ENCODE data around the gene SGTA. TPM values are rescaled to one million over a fixed set of nuclear protein-coding genes. Genes with fewer than 3 reads are reported as not detected.
"Not testable (repeated sequence)": the region's sequence is repeated elsewhere in the genome, so short reads cannot be mapped to it uniquely, and the experiment has no call there.

The SGTA gene
- polyA plus RNA-seq (ENCODE audit: insufficient read length), result 52.4 TPM
- long read RNA-seq, donor 1, transcript SGTA-201 (12 exons, 2,330 nt), result major isoform, 10 of 52 reads
- long read RNA-seq, donor 1, partial matches to known transcripts, result 40 of 52 reads
- long read RNA-seq, donor 1, other reads (novel, unspliced or antisense), result 0 of 52 reads
- long read RNA-seq, donor 2, transcript SGTA-201 (12 exons, 2,330 nt), result major isoform, 15 of 51 reads
- long read RNA-seq, donor 2, partial matches to known transcripts, result 36 of 51 reads
- long read RNA-seq, donor 2, other reads (novel, unspliced or antisense), result 0 of 51 reads
- long read RNA-seq, donor 3, transcript SGTA-201 (12 exons, 2,330 nt), result major isoform, 9 of 17 reads
- long read RNA-seq, donor 3, partial matches to known transcripts, result 7 of 17 reads
- long read RNA-seq, donor 3, other reads (novel, unspliced or antisense), result 0 of 17 reads
- long read RNA-seq, donor 4, partial matches to known transcripts, result 0 of 1 reads
- long read RNA-seq, donor 4, other reads (novel, unspliced or antisense), result 0 of 1 reads
- long read RNA-seq, donor 5, transcript SGTA-201 (12 exons, 2,330 nt), result major isoform, 20 of 27 reads
- long read RNA-seq, donor 5, partial matches to known transcripts, result 6 of 27 reads
- long read RNA-seq, donor 5, other reads (novel, unspliced or antisense), result 0 of 27 reads
- long read RNA-seq, donor 6, transcript SGTA-201 (12 exons, 2,330 nt), result major isoform, 18 of 68 reads
- long read RNA-seq, donor 6, partial matches to known transcripts, result 50 of 68 reads
- long read RNA-seq, donor 6, other reads (novel, unspliced or antisense), result 0 of 68 reads
- long read RNA-seq, donor 7, transcript SGTA-201 (12 exons, 2,330 nt), result major isoform, 16 of 60 reads
- long read RNA-seq, donor 7, partial matches to known transcripts, result 43 of 60 reads
- long read RNA-seq, donor 7, other reads (novel, unspliced or antisense), result 0 of 60 reads
- long read RNA-seq, donor 8, transcript SGTA-201 (12 exons, 2,330 nt), result major isoform, 7 of 14 reads
- long read RNA-seq, donor 8, partial matches to known transcripts, result 6 of 14 reads
- long read RNA-seq, donor 8, other reads (novel, unspliced or antisense), result 0 of 14 reads

GRCh38 chr19:2782936-2783780 lies at the start of gene SGTA:
Gene SGTA, minus strand, starts transcription at chr19:2783273. Its CDS starts 14,205 bp downstream, at chr19:2769068.
- DNase-seq, result peak; percentile 99

GRCh38 chr19:2827840-2828489 lies 44.9 kb upstream of the SGTA start:
- no peak for DNase-seq

GRCh38 chr19:2827022-2827421 lies 43.9 kb upstream of the SGTA start:
- DNase-seq, result no peak

GRCh38 chr19:2824129-2824528 lies 41.1 kb upstream of the SGTA start:
- DNase-seq, result no peak

- no peak for DNase-seq
Observed at GRCh38 chr19:2823646-2824045, 40.6 kb upstream of the SGTA start.

GRCh38 chr19:2822846-2823245 lies 39.8 kb upstream of the SGTA start:
- no peak for DNase-seq

GRCh38 chr19:2820112-2820702 lies 37.1 kb upstream of the SGTA start:
- DNase-seq, result peak; percentile 4

- DNase-seq, result peak; percentile 95
Observed at GRCh38 chr19:2819540-2820111, 36.6 kb upstream of the SGTA start, which contains the start of gene ZNF554. Gene ZNF554, plus strand, starts transcription at chr19:2819868. Its CDS starts 204 bp downstream, at chr19:2820072.

GRCh38 chr19:2817237-2817829 lies 34.3 kb upstream of the SGTA start:
- DNase-seq, result not testable (repeated sequence)

- no peak for DNase-seq
Observed at GRCh38 chr19:2816641-2817040, 33.6 kb upstream of the SGTA start.

- DNase-seq, result no peak
Observed at GRCh38 chr19:2815923-2816322, 32.9 kb upstream of the SGTA start.

GRCh38 chr19:2815191-2815614 lies 32.1 kb upstream of the SGTA start:
- DNase-seq, result no peak

GRCh38 chr19:2814426-2814825 lies 31.4 kb upstream of the SGTA start:
- DNase-seq, result no peak

- no peak for DNase-seq
Observed at GRCh38 chr19:2813235-2814160, 30.4 kb upstream of the SGTA start.

- DNase-seq, result no peak
Observed at GRCh38 chr19:2812414-2813234, 29.6 kb upstream of the SGTA start.

GRCh38 chr19:2811735-2812413 lies 28.8 kb upstream of the SGTA start:
- no peak for DNase-seq

- DNase-seq, result no peak
Observed at GRCh38 chr19:2811221-2811722, 28.2 kb upstream of the SGTA start.
